22Rv1 (cell line): Measurements from ENCODE around the gene SERF2.
"Not testable (repeated sequence)": the region's sequence is repeated elsewhere in the genome, so short reads cannot be mapped to it uniquely, and the experiment has no call there.

Experiments
- CTCF ChIP-seq: fragments of 450-650 bp; IDR thresholded peaks from 2 replicates; pipeline ENCODE4 v1.5.1; 2017; ENCODE audit warnings: mild to moderate bottlenecking
- ZFX ChIP-seq: fragments of 450-650 bp; IDR thresholded peaks from 2 replicates; pipeline ENCODE4 v1.6.1; 2017; ENCODE audit warnings: antibody characterized with exemption, borderline replicate concordance

GRCh38 chr15:43815064-43815463 lies 22.9 kb downstream of the SERF2 start:
- TF ChIP-seq CTCF, ZFX: not testable (repeated sequence)
